DND-41 (cell line): ENCODE measurements around the gene ZNF740.
"Not testable (repeated sequence)": the region's sequence is repeated elsewhere in the genome, so short reads cannot be mapped to it uniquely, and the experiment has no call there.

Source experiments
- ATAC-seq: fragments of 200-7000 bp; cut with Tn5 transposase; 3 replicates; pipeline ENCODE4 v1.9.1; 2021; ENCODE audit warnings: low read depth; ENCODE audit not compliant: insufficient read depth
- DNase-seq: peaks from one replicate; pipeline ENCODE4 v3.0.0-alpha.2; 2020
- H2AFZ ChIP-seq: 2 replicates; pipeline ENCODE4 v1.6.0; 2012; ENCODE audit warnings: low read depth, low read length
- H3K27ac ChIP-seq: 2 replicates; pipeline ENCODE4 v1.5.1; 2012; ENCODE audit warnings: low read length, inconsistent platforms
- H3K27me3 ChIP-seq: fragments of 200-600 bp; sonication (generic); 2 replicates; pipeline ENCODE4 v1.6.0; 2012; ENCODE audit warnings: low read length, mild to moderate bottlenecking, inconsistent platforms; ENCODE audit not compliant: insufficient read depth, poor library complexity
- H3K36me3 ChIP-seq: 2 replicates; pipeline ENCODE4 v1.5.1; 2012; ENCODE audit warnings: low read length, inconsistent platforms; ENCODE audit not compliant: insufficient read depth
- H3K4me1 ChIP-seq: 2 replicates; pipeline ENCODE4 v1.5.1; 2012; ENCODE audit warnings: mild to moderate bottlenecking, low read length; ENCODE audit not compliant: insufficient read depth
- H3K4me2 ChIP-seq: 2 replicates; pipeline ENCODE4 v1.6.0; 2012; ENCODE audit warnings: mild to moderate bottlenecking, moderate library complexity, low read length, inconsistent platforms; ENCODE audit not compliant: insufficient read depth
- H3K4me3 ChIP-seq, 2 experiments: fragments of 200-600 bp in 1 of 2; shearing (Covaris generic) in 1 of 2; 2 replicates each; pipeline ENCODE4 v1.5.1; 2012 to 2016; ENCODE audit warnings: inconsistent platforms in 2 of 2, low read length in 2 of 2, mild to moderate bottlenecking in 2 of 2, low read depth in 1 of 2, moderate library complexity in 1 of 2
- H3K79me2 ChIP-seq: 2 replicates; pipeline ENCODE4 v1.6.0; 2012; ENCODE audit warnings: low read length, inconsistent platforms; ENCODE audit not compliant: insufficient read depth
- H3K9ac ChIP-seq: 2 replicates; pipeline ENCODE4 v1.6.0; 2012; ENCODE audit warnings: low read depth, mild to moderate bottlenecking, inconsistent platforms, low read length, moderate library complexity
- H3K9me3 ChIP-seq: 2 replicates; pipeline ENCODE4 v1.5.1; 2012; ENCODE audit warnings: low read length, moderate library complexity, mild to moderate bottlenecking, inconsistent platforms; ENCODE audit not compliant: insufficient read depth, severe bottlenecking
- H4K20me1 ChIP-seq: 2 replicates; pipeline ENCODE4 v1.6.0; 2012; ENCODE audit warnings: low read length; ENCODE audit not compliant: insufficient read depth
- CTCF ChIP-seq: IDR thresholded peaks from 2 replicates; pipeline ENCODE4 v1.5.1; 2012; ENCODE audit warnings: borderline replicate concordance, low read length, moderate library complexity, mild to moderate bottlenecking; ENCODE audit not compliant: poor library complexity, severe bottlenecking; ENCODE audit errors: extremely low read depth
- EZH2 ChIP-seq: IDR thresholded peaks from 3 replicates; pipeline ENCODE4 v1.6.1; 2012; ENCODE audit warnings: borderline replicate concordance, low read depth, mild to moderate bottlenecking, moderate library complexity, low read length, inconsistent platforms; ENCODE audit not compliant: severe bottlenecking

The ZNF740 gene

DNA sequence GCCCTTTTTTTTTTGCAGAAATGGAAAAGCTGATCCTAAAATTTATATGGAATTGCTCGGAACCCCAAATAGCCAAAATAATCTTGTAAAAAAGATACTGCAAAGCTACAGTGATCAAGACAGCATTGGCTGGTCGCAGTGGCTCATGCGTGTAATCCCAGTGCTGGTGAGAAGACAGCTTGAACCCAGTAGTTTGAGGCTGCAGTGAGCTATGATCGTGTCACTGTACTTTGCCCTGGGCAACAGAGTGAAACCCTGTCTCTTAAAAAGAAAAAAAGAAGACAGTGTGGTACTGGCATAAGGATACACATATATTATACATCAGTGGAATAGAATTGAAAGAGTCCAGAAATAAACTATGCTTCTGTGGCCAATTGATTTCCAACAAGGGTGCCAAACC, 21.1 kb downstream of the ZNF740 start:
- H3K27ac ChIP-seq, result no peak overlapping the region
- no peak overlapping the region for H3K4me3 ChIP-seq
- no peak overlapping the region for H3K9ac ChIP-seq
- no peak for TF ChIP-seq CTCF
- no peak for TF ChIP-seq EZH2
- no peaks in the 10 kb centered on the region for H3K27me3 ChIP-seq
- no peaks in the 10 kb centered on the region for H3K9me3 ChIP-seq
- ATAC-seq (no peak), DNase-seq (no peak)
- H3K4me2 ChIP-seq, result no peak overlapping the region
- H3K36me3 ChIP-seq, result no peaks in the 10 kb centered on the region
- H3K4me1 ChIP-seq, result peaks cover 5% of the 10 kb centered on the region; the same call in 1 of the 2 replicates
- H2AFZ ChIP-seq, result no peak overlapping the region
- H3K79me2 ChIP-seq, result no peaks in the 10 kb centered on the region
- no peaks in the 10 kb centered on the region for H4K20me1 ChIP-seq

DNA sequence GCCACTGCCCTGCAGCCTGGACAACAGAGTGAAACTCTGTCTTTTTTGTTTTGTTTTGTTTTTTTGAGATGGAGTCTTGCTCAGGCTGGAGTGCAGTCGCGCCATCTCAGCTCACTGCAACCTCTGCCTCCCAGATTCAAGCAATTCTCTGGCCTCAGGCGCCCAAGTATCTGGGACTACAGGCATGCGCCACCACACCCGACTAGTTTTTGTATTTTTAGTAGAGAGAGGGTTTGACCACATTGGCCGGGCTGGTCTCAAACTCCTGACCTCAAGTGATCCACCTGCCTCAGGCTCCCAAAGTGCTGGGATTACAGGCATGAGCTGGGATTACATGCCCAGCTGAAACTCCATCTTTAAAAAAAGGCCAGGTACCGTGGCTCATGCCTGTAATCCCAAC, 21.8 kb downstream of the ZNF740 start:
- H2AFZ ChIP-seq, H3K4me1 ChIP-seq, H3K27ac ChIP-seq, H3K9ac ChIP-seq, DNase-seq, H3K4me2 ChIP-seq, H3K9me3 ChIP-seq, H3K79me2 ChIP-seq, H3K4me3 ChIP-seq, H4K20me1 ChIP-seq, H3K27me3 ChIP-seq, H3K36me3 ChIP-seq, ATAC-seq: not testable (repeated sequence)

GRCh38 chr12:53204351-53204750, 23.8 kb downstream of the ZNF740 start:
- peaks cover 4% of the 10 kb centered on the region for H3K27me3 ChIP-seq
- H3K79me2 ChIP-seq, result no peaks in the 10 kb centered on the region
- no peak overlapping the region for H3K4me3 ChIP-seq
- no peaks in the 10 kb centered on the region for H3K36me3 ChIP-seq
- no peak for ATAC-seq
- H3K4me2 ChIP-seq, result no peak overlapping the region
- no peaks in the 10 kb centered on the region for H4K20me1 ChIP-seq
- no peak overlapping the region for H3K27ac ChIP-seq
- no peaks in the 10 kb centered on the region for H3K9me3 ChIP-seq
- TF ChIP-seq CTCF, result no peak
- no peak for TF ChIP-seq EZH2
- DNase-seq, result no peak
- no peak overlapping the region for H2AFZ ChIP-seq
- no peak overlapping the region for H3K9ac ChIP-seq
- H3K4me1 ChIP-seq, result peaks cover 6% of the 10 kb centered on the region

GRCh38 chr12:53205747-53206419, 25.4 kb downstream of the ZNF740 start:
- ATAC-seq (no peak), DNase-seq (no peak)
- Histone ChIP-seq H3K9ac (no peak overlapping the region), H3K4me1 (peaks cover 8% of the 10 kb centered on the region), H3K4me3 (no peak overlapping the region), H3K36me3 (no peaks in the 10 kb centered on the region), H3K27ac (no peak overlapping the region), H3K79me2 (no peaks in the 10 kb centered on the region), H3K9me3 (no peaks in the 10 kb centered on the region), H4K20me1 (no peaks in the 10 kb centered on the region), H3K27me3 (peaks cover 4% of the 10 kb centered on the region), H2AFZ (no peak overlapping the region), H3K4me2 (no peak overlapping the region)
- TF ChIP-seq CTCF (no peak), EZH2 (no peak)
